KOPT-K1 (cell line): Measurements from ENCODE around the gene NFAM1.

Experiments
- H3K27ac ChIP-seq: fragments of 200-600 bp; sonication (generic); 2 replicates; pipeline ENCODE4 v1.5.1; 2016; ENCODE audit warnings: antibody characterized with exemption, mild to moderate bottlenecking, low read depth, low read length; ENCODE audit not compliant: poor library complexity, severe bottlenecking
- H3K36me3 ChIP-seq: fragments of 200-600 bp; sonication (generic); 2 replicates; pipeline ENCODE4 v1.5.1; 2017; ENCODE audit warnings: antibody characterized with exemption, mild to moderate bottlenecking, low read length, moderate library complexity; ENCODE audit not compliant: insufficient read depth
- H3K9me3 ChIP-seq: fragments of 200-600 bp; sonication (generic); 2 replicates; pipeline ENCODE4 v1.5.1; 2017; ENCODE audit warnings: antibody characterized with exemption, low read length, mild to moderate bottlenecking; ENCODE audit not compliant: insufficient read depth, poor library complexity, severe bottlenecking

NFAM1 gene

GRCh38 chr22:42410708-42411107 lies 21.5 kb downstream of the NFAM1 start:
- Histone ChIP-seq H3K27ac (no peak overlapping the region), H3K9me3 (no peaks in the 10 kb centered on the region), H3K36me3 (no peaks in the 10 kb centered on the region)

GRCh38 chr22:42408810-42409529 lies 23.2 kb downstream of the NFAM1 start:
- no peaks in the 10 kb centered on the region for H3K36me3 ChIP-seq
- H3K9me3 ChIP-seq: no peaks in the 10 kb centered on the region
- H3K27ac ChIP-seq: no peak overlapping the region

GRCh38 chr22:42408276-42408675 lies 23.9 kb downstream of the NFAM1 start:
- Histone ChIP-seq H3K9me3 (no peaks in the 10 kb centered on the region), H3K27ac (no peak overlapping the region), H3K36me3 (no peaks in the 10 kb centered on the region)

- no peaks in the 10 kb centered on the region for H3K36me3 ChIP-seq
- no peaks in the 10 kb centered on the region for H3K9me3 ChIP-seq
- no peak overlapping the region for H3K27ac ChIP-seq
Measured at GRCh38 chr22:42404266-42404665, 27.9 kb downstream of the NFAM1 start.

GRCh38 chr22:42401535-42402334 lies 30.5 kb downstream of the NFAM1 start:
- no peaks in the 10 kb centered on the region for H3K36me3 ChIP-seq
- H3K27ac ChIP-seq: no peak overlapping the region
- no peaks in the 10 kb centered on the region for H3K9me3 ChIP-seq

- Histone ChIP-seq H3K9me3 (no peaks in the 10 kb centered on the region), H3K36me3 (no peaks in the 10 kb centered on the region), H3K27ac (no peak overlapping the region)
Measured at GRCh38 chr22:42400811-42401534, 31.2 kb downstream of the NFAM1 start.

GRCh38 chr22:42399315-42400271 lies 32.6 kb downstream of the NFAM1 start:
- Histone ChIP-seq H3K36me3 (no peaks in the 10 kb centered on the region), H3K27ac (no peak overlapping the region), H3K9me3 (no peaks in the 10 kb centered on the region)

- H3K27ac ChIP-seq: no peak overlapping the region
- H3K36me3 ChIP-seq: no peaks in the 10 kb centered on the region
- H3K9me3 ChIP-seq: no peaks in the 10 kb centered on the region
Measured at GRCh38 chr22:42397332-42398249, 34.6 kb downstream of the NFAM1 start.

GRCh38 chr22:42396621-42397331 lies 35.4 kb downstream of the NFAM1 start:
- Histone ChIP-seq H3K36me3 (no peaks in the 10 kb centered on the region), H3K27ac (no peak overlapping the region), H3K9me3 (no peaks in the 10 kb centered on the region)

GRCh38 chr22:42389143-42389542 lies 43.1 kb downstream of the NFAM1 start:
- H3K36me3 ChIP-seq: no peaks in the 10 kb centered on the region
- no peaks in the 10 kb centered on the region for H3K9me3 ChIP-seq
- no peak overlapping the region for H3K27ac ChIP-seq

GRCh38 chr22:42388130-42388797 lies 43.9 kb downstream of the NFAM1 start:
- H3K27ac ChIP-seq: no peak overlapping the region
- no peaks in the 10 kb centered on the region for H3K36me3 ChIP-seq
- no peaks in the 10 kb centered on the region for H3K9me3 ChIP-seq

- Histone ChIP-seq H3K9me3 (no peaks in the 10 kb centered on the region), H3K27ac (no peak overlapping the region), H3K36me3 (no peaks in the 10 kb centered on the region)
Measured at GRCh38 chr22:42387631-42388030, 44.6 kb downstream of the NFAM1 start.

GRCh38 chr22:42385696-42386095 lies 46.5 kb downstream of the NFAM1 start:
- Histone ChIP-seq H3K27ac (no peak overlapping the region), H3K9me3 (no peaks in the 10 kb centered on the region), H3K36me3 (no peaks in the 10 kb centered on the region)
